GM19023 (cell line): Measurements from ENCODE around the gene MEF2A.
"Not testable (repeated sequence)": the region's sequence is repeated elsewhere in the genome, so short reads cannot be mapped to it uniquely, and the experiment has no call there.

Experiments
- ATAC-seq: cut with Tn5 transposase; IDR thresholded peaks from one replicate; pipeline ENCODE4 v1.9.1; 2021; ENCODE audit warnings: mild to moderate bottlenecking, moderate library complexity; ENCODE audit not compliant: unreplicated experiment

The MEF2A gene

DNA sequence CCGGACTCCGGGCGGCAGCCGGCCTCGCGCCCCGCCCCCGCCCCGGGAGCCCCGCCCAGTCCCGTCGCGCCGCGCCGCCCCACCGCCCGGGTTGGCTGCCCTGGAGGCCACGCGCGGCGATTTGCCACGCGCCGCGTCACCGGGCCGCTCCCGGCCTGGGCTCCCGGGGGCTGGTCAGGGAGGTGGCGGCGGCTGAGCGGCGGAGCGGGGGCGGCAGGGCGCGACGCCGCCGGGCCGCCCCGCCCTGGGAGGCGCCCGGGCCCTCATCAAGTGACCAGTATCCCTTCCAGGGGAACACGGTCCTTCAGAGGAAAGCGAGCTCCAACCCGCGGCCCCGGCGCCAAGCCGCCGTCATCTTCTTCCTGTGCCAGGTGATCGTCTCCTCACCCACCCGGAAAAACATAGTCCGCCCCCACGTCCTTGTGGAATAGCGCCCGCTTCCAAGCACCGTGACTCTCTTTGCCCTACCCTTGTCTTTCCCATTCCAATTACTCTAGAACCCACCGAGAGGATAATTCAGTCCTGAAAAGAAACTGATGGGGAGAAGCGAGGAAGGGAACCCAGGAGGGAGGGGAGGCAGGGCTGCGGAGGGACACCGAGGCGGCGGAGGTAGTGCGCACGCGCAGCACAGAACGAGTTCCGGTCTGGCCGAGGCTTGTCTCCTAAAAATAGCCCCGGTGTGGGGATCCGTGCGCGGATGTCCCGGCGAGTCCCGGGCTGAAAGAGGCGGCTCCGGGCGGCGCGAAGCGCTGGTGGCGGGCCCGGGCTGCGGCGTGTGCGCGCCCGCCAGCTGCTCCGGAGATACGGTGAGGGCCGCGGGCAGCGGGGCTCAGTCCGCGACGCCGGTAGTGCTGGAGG, at the start of gene MEF2A:
TSS of gene MEF2A (plus strand) at position 686 of the 858 bp plus-strand sequence. CDS start 67,136 bp downstream, outside the sequence.
- peak; percentile 64 for ATAC-seq

DNA sequence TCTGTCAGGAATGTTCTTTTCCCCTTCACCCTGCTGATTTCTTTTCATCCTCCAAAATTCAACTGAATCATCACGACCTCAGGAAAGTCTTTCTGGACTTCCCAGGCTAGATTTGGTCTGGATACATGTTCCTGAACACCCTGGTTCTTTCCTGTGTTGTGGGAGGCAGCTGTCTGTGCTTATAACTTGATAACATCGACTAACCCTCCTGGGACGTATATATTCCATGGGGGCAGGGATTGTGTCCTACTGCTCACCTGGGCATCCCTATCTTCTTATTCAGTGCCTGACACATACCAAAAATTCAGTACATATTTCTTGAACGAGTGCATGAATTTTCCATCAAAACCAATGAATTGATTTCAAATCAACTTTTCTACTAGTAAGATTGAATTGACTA, 47.6 kb upstream of the MEF2A start:
- no peak for ATAC-seq

DNA sequence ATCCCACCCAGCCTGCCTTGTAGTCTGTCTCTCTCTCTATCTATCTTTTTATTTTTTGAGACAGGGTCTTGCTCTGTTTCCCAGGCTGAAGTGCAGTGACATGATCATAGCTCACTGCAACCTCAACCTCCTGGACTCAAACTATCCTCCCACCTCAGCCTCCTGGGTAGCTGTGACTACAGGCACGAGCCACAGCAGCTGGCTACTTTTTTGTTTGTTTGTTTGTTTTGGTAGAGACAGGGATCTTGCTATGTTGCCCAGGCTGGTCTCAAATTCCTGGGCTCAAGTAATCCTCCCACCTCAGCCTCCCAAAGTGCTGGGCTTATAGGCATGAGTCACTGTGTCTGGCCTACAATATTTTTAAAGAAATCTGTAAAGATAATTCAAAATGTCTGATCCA, 46.4 kb upstream of the MEF2A start:
- ATAC-seq: not testable (repeated sequence)

DNA sequence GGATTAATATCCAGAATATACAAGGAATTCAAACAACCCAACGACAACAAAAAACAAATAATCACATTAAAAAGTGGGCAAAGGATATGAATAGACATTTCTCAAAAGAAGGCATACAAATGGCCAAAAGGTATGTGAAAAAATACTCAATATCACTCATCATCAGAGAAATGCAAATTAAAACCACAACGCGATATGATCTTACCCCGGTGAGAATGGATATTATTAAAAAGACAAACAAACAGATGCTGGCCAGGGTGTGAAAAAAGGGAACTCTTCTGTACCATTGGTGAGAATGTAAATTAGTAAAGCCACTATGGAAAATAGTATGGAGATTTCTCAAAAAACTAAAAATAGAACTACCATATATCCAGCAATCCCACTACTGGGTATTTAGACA, 43.5 kb upstream of the MEF2A start:
- no peak for ATAC-seq

DNA sequence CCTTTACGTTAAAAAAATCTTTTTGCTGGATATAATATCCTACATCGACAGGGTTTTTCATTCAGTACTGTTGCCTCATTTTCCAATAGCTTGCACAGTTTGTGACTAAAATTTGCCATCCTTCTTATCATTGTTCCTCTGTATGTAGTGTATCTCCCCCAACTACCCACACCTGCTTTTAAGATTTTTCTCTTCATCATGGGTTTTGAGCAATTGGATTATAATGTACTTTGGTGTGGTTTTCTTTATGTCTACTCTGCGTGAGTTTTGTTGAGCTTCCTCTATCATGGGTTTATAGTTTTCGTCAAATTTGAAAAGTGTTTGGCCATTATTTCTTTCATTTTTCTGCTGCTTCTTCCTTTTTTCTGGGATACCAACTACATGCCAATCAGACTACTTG, 39.6 kb upstream of the MEF2A start:
- ATAC-seq: no peak

DNA sequence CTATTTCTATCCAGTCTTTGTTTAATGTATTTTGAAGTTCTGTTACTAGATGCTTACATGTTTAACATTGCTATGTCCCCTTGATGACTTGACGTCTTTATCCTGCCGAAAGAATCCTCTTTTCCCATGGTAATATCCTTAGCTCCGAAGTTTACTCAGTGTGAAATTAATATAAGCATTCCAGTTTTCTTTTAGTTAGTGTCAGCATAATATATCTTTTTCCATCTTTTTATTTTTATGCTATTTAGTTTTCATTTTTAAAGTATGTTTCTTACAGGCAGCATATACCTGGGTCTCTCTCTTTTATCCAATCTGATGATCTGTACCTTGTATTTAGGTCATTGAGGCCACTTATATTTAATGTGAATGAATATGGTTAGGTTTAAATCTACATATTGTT, 39.1 kb upstream of the MEF2A start:
- ATAC-seq: no peak

DNA sequence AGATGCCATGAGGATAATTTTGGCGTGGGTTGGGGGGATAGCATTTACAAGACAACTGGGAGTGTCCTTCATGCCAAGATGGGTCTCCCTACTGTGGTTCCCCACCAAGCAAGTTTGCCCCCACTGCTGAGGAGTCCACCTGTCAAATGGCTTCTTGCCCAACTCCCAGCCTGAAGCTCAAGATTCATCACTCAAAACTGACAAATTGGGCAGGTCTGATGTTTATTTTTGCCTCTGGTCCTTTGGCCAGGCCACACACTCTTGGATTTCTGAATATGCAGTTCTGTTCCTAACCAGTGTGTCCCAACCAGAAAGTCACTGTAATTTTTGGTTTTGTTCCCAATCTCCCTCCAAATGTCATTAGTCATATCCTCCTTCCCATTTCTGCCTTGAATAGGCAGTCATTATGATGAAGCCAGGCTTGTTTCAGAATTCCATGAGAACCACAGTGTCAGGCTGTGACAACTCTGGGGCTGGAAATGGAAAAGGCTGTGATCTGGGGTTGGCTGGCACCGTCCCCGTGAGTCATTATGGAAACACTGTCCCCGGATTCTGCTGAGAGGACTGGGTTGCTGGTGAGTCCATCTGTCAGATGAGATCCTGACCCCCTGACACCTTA, 29.3 kb upstream of the MEF2A start:
- no peak for ATAC-seq

DNA sequence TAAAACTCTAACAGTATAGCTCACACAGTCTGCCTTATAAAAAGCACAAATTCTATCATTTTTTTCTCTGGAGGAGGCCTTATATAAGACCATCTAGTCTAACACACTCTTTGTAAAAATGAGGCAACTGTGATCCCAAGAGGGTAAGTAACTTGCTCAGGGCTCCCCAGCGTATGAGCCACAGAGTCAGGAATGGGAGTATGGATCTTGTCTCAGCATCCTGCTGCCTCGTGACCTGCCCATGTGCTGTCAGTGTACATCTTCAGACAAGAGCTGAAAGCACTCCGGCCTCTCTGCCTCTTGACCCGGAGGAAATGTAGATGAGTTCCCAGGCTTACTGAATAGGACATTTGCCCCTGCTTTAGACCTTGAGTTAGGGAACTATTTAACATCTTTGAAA, 28.4 kb upstream of the MEF2A start:
- ATAC-seq: no peak

DNA sequence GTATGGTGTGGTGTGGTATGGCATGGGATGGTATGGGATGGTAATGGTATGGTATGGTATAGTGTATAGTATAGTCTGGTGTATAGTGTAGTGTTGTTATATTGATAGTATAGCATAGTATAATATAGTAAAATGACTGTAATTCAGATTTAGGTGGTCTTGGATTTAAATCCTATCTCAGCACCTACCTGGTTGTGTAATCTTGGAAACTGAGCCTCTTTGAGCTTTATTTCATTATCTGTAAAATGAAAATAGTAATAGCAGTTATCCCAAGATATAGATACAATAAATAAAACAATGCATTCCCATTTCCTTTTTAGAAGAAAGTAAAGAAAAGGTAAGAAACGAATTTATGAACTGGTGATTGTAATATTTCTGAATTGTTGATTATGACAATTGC, 27.5 kb upstream of the MEF2A start:
- no peak for ATAC-seq

DNA sequence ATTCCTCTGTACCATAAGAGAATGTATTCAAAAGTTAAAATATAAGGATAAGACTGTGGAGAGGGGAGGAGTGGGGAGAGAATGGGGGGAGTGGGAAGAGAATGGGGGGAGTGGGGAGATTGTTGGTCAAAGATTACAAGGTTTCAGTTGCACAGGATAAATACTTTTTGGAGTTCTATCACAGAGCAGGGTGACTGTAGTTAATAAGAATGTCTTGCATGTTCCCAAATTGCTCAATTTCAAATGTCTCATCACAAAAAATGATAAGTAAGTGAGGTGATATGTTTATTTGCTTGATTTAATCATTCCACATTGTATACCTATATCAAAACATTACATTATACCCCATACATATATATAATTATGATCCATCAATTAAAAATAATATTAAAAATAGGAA, 23.0 kb upstream of the MEF2A start:
- ATAC-seq: no peak

DNA sequence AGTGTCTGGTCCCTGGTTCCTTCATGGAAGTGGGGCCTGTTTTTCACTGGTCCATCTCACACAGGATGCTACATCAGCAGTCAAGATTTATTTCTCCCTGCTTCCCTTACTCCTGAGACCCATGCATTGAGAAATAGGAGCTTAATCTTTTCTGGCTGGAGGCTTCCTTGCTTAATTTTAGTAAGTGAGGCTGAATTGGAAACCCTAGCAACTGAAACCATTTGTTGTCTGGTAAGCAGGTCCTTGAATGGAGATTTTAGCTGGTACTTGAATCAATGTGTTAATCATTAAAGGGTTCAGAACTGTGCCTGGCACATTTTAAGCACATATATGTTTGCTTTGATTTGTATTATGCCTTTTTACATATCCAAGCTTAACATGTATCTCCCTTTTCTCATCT, 20.2 kb upstream of the MEF2A start:
- no peak for ATAC-seq

DNA sequence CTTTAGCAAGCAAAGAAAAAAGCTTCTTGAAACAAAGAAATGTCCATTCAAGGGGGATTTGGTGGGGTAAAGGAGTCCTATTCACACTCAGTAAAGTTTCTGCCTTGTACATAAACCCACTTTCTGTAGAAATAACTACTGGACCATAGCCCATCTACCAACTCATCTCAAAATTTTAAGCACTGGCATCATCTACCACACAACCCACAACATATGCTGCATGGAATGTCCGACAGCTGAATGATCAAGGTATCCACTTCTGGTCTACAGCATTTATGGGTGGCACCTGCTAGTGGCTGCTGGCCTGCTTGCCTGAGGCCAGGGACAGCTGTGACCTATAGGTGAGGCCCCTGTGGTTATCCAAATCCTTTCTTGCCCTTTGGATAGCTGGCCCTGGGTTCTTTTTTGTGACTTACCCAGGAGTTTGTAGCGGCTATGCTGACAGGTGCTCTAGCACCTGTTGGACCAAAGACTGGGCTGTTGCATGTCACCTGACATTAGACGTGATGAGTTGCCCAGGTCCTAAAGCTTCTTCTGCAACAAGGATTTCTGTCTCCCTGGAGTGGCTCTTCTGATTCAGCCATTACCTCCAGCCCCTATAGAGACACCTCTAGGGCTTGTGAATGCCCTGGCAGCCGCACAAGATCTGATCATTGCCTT, 19.2 kb upstream of the MEF2A start:
- no peak for ATAC-seq

DNA sequence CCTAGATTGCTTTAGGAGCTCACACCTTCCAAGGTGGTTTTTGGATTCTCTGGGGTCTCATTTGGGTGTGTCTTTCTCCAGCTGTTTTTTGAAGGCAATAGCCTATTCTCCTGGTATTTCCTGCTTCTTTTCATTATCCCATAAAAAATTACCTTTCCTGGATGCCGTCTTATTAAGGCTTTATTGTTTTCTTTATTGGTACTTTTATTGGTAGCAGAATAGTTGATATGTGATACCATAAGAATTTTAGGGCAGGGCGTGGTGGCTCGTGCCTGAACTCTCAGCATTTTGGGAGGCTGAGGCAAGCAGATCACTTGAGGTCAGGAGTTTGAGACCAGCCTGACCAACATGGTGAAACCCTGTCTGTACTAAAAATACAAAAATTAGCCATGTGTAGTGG, 18.3 kb upstream of the MEF2A start:
- no peak for ATAC-seq

DNA sequence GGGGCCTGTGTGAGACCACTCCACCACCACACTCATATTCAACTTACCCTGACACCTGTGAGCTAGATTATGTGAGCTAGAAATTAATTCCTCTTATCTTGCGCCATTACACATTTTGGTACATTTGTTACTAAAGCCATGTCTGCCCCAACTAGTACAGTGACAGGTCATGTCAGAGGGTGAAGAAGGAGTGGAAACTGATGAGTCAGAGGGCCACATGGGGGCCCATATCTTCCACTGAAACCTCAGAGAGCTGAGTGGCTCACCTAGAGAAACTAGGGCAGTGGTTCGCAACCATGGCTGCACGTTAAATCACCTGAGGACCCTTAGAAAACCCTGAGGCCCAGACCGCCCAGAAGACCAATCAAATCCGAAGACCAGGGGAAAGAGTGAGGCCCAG, 15.7 kb upstream of the MEF2A start:
- ATAC-seq: no peak

DNA sequence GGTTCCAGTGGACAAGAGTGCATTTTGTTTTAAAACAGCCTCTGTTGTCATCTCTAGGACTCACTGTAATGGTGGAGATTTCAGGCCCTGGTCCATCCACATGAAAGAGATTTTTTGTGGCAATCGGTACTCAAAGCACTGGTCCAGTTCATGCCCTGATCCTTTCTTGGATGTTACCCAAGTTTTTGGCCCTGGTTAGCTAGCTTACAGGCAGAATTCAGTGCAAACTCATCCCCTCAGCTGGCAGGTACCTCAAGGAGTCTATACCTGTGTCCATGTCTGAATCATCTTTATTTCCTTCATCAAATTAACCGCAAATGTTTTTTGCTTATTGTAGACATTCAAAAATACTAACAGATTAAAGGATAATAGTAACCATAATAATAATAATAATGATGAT, 13.7 kb upstream of the MEF2A start:
- no peak for ATAC-seq

DNA sequence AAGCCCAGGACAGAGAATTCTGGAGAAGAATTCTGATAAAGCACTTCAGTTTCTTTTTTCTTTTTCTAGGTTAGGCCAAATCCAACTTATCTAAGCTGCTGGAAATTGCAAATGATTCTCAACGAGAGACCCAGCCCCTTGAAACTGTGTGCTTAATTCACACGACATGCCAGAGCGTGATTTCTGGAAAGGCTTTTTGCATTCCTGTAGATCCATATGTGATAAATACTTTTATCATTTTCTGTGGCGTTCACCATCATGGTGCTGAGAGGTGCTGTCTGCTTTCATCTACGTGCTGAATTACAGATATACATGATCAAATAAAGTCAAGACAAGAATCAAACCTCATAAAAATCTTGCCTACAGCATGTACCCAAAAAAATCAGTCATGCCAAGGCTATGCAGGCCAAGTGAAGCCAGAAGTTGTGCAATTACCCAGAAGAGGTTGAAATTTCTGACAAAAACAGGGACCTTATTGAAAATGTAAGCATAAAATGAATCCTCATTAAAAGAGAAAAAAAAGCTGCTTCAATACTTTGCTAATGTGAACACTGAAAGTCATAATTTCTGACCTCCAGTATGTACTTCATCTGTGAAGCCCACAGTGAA, 10.8 kb upstream of the MEF2A start:
- no peak for ATAC-seq

DNA sequence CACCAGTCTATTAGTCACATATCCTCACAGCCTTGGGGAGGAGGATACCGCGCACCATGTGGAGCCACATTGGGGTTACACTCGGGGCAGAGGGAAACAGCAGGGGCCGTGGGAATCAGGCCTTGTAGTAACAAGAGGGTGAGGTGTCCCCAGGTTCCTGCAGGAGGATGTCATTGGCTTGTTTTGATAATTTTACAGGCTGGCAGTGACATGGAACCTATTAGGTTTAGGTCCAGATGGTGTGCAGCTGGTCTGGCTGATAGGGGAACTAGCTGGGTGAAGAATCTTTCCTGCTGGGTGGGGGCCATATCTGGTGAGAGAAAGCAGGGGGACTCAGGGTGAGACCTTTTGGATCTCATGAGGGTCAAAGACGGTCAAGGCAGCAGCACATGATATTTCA, 9.8 kb upstream of the MEF2A start:
- ATAC-seq: no peak

DNA sequence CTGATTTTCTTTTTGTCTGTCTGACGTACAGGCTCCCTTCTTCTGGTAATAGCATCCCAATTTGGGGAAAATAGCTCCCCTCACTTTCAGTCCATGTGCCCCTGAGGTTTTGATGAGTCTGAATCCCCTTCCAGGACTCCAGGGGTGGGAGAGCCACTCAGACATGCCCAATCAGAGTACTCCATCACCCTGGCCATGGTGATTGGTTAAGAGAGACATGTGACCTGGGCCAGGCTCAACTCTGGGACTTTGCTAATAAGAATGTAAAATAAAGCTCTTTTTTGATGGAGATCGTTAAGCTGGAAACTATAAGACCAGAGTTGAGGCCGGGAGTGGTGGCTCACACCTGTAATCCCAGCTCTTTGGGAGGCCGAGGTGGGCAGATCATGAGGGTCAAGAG, 9.2 kb upstream of the MEF2A start:
- ATAC-seq: no peak

DNA sequence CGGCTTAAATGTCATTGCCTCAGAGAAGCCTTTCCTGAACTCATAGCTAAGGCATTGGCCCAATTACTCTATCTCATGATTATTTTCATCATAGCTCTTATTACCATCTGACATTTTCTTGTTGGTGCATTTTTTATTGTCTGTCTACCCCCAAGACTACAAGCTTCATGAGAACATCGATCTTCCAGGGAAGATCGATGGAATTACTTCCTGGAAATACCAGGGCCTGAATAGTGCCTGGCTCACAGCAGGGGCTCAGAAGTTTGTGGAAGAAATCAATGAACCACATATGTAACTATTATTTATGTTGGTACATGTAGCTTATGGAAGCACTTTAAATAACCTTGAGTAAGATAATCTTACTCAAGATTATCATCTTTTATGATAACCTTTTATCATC, 7.7 kb upstream of the MEF2A start:
- ATAC-seq: no peak

DNA sequence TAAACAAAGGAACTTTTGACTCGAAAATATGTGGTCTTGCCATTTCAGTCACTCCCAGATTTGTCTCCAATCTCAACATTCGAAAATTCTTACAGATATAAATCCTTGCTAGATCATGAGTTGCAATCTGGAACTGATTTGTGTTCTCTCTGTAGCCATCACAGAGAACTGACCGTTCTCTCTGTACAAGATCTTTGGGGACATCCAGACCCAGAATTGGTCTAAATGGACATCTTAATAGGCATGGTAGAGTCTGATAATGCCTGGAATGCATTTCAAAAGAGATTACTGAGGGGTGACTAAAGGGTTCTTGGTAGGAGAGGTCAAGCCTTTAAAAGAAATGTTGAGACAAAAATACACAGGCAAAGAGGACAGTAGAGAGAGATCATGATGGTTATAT, 7.2 kb upstream of the MEF2A start:
- ATAC-seq: no peak

DNA sequence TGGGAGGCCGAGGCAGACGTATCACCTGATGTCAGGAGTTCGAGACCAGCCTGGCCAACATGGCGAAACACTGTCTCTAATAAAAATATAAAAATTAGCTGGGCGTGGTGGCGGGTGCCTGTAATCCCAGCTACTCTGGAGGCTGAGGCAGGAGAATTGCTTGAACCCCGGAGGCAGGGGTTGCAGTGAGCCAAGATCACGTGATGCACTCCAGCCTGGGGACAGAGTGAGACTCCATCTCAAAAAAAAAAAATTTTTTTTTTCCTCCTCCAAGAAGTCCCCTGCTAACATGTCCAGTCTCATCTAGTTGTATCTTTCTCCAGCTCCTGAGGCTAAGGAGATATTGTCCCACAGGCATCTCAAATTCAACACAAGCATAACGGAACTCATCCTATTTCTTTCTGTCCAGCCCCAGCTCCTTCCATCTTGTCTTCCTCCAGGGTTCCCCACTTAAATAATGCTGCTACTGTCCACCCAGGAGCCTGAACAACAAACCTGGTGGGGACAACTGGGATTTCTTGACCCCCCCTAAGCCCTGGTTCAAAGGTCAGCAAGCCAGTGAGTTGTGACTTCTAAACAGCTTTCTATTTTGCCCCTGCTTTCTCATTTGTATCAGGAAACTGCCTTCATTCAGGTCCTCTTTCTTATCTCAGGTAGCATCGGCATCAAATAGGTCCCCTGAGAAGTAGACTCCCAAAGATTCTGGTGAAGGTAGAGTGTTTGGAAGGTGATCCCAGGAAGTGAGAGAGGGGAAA, 4.1 kb upstream of the MEF2A start:
- ATAC-seq: no peak
